ENCODE results near the gene P4HB. TPM values are rescaled to one million over a fixed set of nuclear protein-coding genes. Genes with fewer than 3 reads are reported as not detected.

P4HB gene
- total RNA-seq, 2 experiments from 2014 or later: 223 to 233 TPM

- Mint-ChIP-seq H3K36me3 (ENCODE audit: low read depth) (peaks cover 55% of the 10 kb centered on the region), H3K27me3 (no peaks in the 10 kb centered on the region), H3K27ac (peak overlapping the region; percentile 95), H3K4me1 (ENCODE audit: low read depth) (peaks cover 35% of the 10 kb centered on the region), H3K4me3 (peak overlapping the region; percentile 42), H3K9me3 (no peaks in the 10 kb centered on the region)
- CTCF ChIA-PET: interaction anchor here (1.0 to 1.7 kb wide), 3 partner anchors 23 to 185 kb away, joined by 3 to 5 read pairs (median 3); partner anchors contain the start of genes ANAPC11, ARL16, HGS and MAFG
- POLR2A ChIA-PET: interaction anchor here (2.2 to 4.6 kb wide), 4 partner anchors 7 to 58 kb away, joined by 10 to 63 read pairs (median 18); partner anchors contain the start of genes ALYREF, ANAPC11, MAFG and MCRIP1
- no peak for TF ChIP-seq CTCF (IDR thresholded peaks at IDR 0.05)
- H3K36me3 ChIP-seq (ENCODE audit: insufficient read depth, low read length): peaks cover 40% of the 10 kb centered on the region
- peaks cover 71% of the 10 kb centered on the region for H3K4me1 ChIP-seq (ENCODE audit: insufficient read depth, low read length)
- peak overlapping the region in 1 of 2 donors; percentile 42 for H3K27ac ChIP-seq (ENCODE audit: low read depth in 1 of 2, low read length in 2 of 2)
- no peak overlapping the region for H3K4me3 ChIP-seq (ENCODE audit: low read length)
- ATAC-seq (ENCODE audit: poor library complexity): no peak
- peak in 2 of 14 experiments; percentile 20 to 54 for DNase-seq
- H3K27me3 ChIP-seq (ENCODE audit: control insufficient read depth in 1 of 2, insufficient read depth in 2 of 2, low read length in 2 of 2): peaks cover 0 to 3% of the 10 kb centered on the region in 2 experiments
- peaks cover 0 to 3% of the 10 kb centered on the region in 2 experiments for H3K9me3 ChIP-seq (ENCODE audit: control insufficient read depth in 1 of 2, insufficient read depth in 1 of 2, low read length in 2 of 2)
- intact Hi-C loops (cut with DNase I, micrococcal nuclease): loop anchor here in 1 of 2 experiments (10.0 kb wide), 1 partner anchor 354 kb away; the partner anchor contains the start of gene ACTG1
Observed at GRCh38 chr17:81868674-81869220, 8.4 kb upstream of the P4HB start.

GRCh38 chr17:81867991-81868673 lies 7.8 kb upstream of the P4HB start:
- intact Hi-C loops (cut with DNase I, micrococcal nuclease): loop anchor here in 1 of 2 experiments (10.0 kb wide), 1 partner anchor 353 kb away; the partner anchor contains the start of gene ACTG1
- peak in 1 of 14 experiments; percentile 15 for DNase-seq
- POLR2A ChIA-PET: interaction anchor here (1.1 to 1.2 kb wide), 2 partner anchors 17 to 155 kb away, joined by 4 to 5 read pairs; partner anchors contain the start of genes CENPX and LRRC45
- CTCF ChIA-PET: interaction anchor here (1.6 kb wide), 1 partner anchor 24 kb away, joined by 5 read pairs; the partner anchor contains the start of gene ANAPC11
- peaks cover 0 to 3% of the 10 kb centered on the region in 2 experiments for H3K9me3 ChIP-seq (ENCODE audit: control insufficient read depth in 1 of 2, insufficient read depth in 1 of 2, low read length in 2 of 2)
- no peak overlapping the region for H3K4me3 ChIP-seq (ENCODE audit: low read length)
- Mint-ChIP-seq H3K36me3 (ENCODE audit: low read depth) (peaks cover 55% of the 10 kb centered on the region), H3K4me1 (ENCODE audit: low read depth) (peaks cover 38% of the 10 kb centered on the region), H3K27me3 (no peaks in the 10 kb centered on the region), H3K9me3 (no peaks in the 10 kb centered on the region), H3K27ac (peak overlapping the region; percentile 84), H3K4me3 (peak overlapping the region; percentile 72)
- H3K36me3 ChIP-seq (ENCODE audit: insufficient read depth, low read length): peaks cover 46% of the 10 kb centered on the region
- H3K4me1 ChIP-seq (ENCODE audit: insufficient read depth, low read length): peaks cover 70% of the 10 kb centered on the region
- peaks cover 0 to 3% of the 10 kb centered on the region in 2 experiments for H3K27me3 ChIP-seq (ENCODE audit: control insufficient read depth in 1 of 2, insufficient read depth in 2 of 2, low read length in 2 of 2)
- no peak overlapping the region for H3K27ac ChIP-seq (ENCODE audit: low read depth in 1 of 2, low read length in 2 of 2)
- ATAC-seq (ENCODE audit: poor library complexity): no peak
- no peak for TF ChIP-seq CTCF (IDR thresholded peaks at IDR 0.05)

- peaks cover 69% of the 10 kb centered on the region for H3K4me1 ChIP-seq (ENCODE audit: insufficient read depth, low read length)
- peaks cover 38% of the 10 kb centered on the region for H3K4me1 Mint-ChIP-seq (ENCODE audit: low read depth)
- intact Hi-C loops (cut with DNase I, micrococcal nuclease): loop anchor here in 1 of 2 experiments (10.0 kb wide), 1 partner anchor 353 kb away; the partner anchor contains the start of gene ACTG1
- no peak for ATAC-seq (ENCODE audit: poor library complexity)
- no peak overlapping the region for H3K4me3 ChIP-seq (ENCODE audit: low read length)
- ChIA-PET CTCF (no interaction called here), POLR2A (interaction anchor here (0.8 to 2.2 kb wide), 5 partner anchors 18 to 164 kb away, joined by 3 to 10 read pairs (median 5); partner anchors contain the start of genes ALYREF, ANAPC11, CENPX and LRRC45)
- peak overlapping the region; percentile 84 for H3K27ac Mint-ChIP-seq
- peaks cover 0 to 3% of the 10 kb centered on the region in 2 experiments for H3K27me3 ChIP-seq (ENCODE audit: control insufficient read depth in 1 of 2, insufficient read depth in 2 of 2, low read length in 2 of 2)
- DNase-seq: peak in 5 of 14 experiments; percentile 30 to 47 (median 39)
- no peaks in the 10 kb centered on the region for H3K9me3 Mint-ChIP-seq
- H3K9me3 ChIP-seq (ENCODE audit: control insufficient read depth in 1 of 2, insufficient read depth in 1 of 2, low read length in 2 of 2): peaks cover 0 to 3% of the 10 kb centered on the region in 2 experiments
- peaks cover 51% of the 10 kb centered on the region for H3K36me3 Mint-ChIP-seq (ENCODE audit: low read depth)
- no peak overlapping the region for H3K27ac ChIP-seq (ENCODE audit: low read depth in 1 of 2, low read length in 2 of 2)
- H3K27me3 Mint-ChIP-seq: no peaks in the 10 kb centered on the region
- TF ChIP-seq CTCF (IDR thresholded peaks at IDR 0.05): no peak
- peaks cover 48% of the 10 kb centered on the region for H3K36me3 ChIP-seq (ENCODE audit: insufficient read depth, low read length)
- peak overlapping the region; percentile 72 for H3K4me3 Mint-ChIP-seq
Observed at GRCh38 chr17:81867170-81867990, 7.0 kb upstream of the P4HB start.

All from CD4-positive, alpha-beta T cell (primary cell).